HG03064 (cell line): ENCODE measurements around the gene RNF223.
"Not testable (repeated sequence)": the region's sequence is repeated elsewhere in the genome, so short reads cannot be mapped to it uniquely, and the experiment has no call there.

Source experiments
- ATAC-seq: cut with Tn5 transposase; IDR thresholded peaks from one replicate; pipeline ENCODE4 v1.9.1; 2021; ENCODE audit warnings: low read depth; ENCODE audit not compliant: unreplicated experiment

RNF223 gene

DNA sequence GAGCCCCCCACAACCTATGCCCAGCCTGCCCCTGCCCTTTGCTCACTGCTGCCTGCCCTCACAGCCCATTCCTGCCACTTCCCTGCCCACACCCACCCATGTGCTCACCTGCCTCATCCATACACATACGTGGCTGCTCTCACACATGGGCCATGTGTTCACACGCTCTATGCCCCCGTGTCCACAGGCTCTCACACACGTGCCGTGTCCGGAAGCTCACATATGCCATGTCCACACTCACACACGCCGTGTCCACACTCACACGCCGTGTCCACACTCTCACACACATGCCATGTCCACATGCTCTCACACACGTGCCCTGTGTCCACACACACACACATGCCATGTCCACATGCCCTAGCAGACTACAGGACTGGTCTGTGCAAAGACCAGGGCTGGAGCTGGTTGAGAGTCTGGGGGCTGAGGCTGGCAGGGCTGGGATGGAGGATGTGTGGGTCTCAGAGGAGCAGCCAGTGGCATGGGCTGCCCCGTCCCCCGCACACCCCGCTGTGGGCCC, 583 bp upstream of the RNF223 start:
- ATAC-seq: no peak

DNA sequence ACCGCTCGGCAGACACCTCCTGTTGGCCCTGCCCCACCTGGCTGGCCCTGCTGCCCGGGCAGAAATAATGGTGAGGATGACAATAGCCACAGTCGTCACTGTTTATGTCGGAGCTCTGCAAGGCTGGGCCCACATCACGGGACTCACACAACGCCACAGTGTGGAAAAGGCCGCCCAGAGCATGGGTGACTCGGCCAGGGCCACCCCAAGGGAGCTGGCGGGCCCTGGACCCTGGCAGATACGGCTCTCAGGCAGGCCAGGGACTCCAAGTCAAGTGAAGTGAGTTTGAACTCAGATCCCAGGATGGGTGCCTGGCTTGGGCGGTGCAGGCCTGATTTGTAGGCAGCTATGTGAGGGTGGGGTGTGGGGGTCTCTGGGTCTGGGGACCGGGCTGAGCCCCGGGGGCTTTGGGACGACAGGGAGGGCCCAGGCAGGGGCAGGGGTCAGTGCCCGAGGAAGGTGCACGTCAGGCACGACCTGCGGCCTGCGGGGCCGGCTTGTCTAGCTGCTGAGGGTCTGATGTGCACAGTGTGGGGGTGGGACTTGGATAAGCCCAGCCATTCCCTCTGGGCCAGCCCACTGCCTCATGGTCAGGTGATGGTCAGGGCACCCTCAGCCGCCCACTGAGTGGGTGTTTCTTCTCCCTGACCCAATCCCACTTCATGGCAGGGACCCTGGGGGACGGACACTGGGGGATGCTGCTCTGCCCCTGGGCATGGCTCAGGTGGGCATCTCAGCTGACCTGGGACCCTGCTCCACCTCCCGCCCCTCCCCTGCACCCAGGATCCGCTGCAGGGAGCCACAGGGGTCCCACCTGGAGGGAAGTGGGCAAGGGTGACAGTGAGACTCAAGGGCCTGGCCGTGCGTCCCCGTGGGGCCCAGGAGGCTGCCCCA, 1.0 kb downstream of the RNF223 start:
- no peak for ATAC-seq

DNA sequence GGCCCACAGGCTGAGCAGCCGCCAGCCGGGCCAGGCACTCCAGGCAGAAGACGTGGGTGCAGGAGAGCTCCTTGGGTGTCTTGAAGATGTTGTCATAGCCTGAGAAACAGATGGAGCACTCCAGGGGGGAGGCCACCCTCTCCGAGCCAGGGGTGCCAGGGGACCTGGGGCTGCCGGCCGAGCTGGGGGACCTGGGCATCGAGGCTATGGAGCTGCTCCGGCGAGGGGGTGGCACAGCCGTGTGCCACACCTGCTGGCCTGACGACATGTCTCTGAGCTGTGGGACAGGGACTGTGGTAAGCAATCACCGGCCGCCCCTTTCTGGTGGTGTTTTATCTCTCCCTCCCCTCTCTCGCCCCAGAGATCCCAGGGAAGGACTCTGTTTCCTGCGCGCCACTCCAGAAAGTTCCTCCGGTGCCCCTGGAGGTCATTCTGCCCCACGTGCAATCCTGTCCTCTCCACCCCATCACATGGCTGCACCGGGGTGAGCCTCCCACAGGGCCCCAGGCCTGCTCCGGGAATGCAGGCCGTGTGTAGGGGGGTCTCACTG, 1.7 kb downstream of the RNF223 start:
- no peak for ATAC-seq

DNA sequence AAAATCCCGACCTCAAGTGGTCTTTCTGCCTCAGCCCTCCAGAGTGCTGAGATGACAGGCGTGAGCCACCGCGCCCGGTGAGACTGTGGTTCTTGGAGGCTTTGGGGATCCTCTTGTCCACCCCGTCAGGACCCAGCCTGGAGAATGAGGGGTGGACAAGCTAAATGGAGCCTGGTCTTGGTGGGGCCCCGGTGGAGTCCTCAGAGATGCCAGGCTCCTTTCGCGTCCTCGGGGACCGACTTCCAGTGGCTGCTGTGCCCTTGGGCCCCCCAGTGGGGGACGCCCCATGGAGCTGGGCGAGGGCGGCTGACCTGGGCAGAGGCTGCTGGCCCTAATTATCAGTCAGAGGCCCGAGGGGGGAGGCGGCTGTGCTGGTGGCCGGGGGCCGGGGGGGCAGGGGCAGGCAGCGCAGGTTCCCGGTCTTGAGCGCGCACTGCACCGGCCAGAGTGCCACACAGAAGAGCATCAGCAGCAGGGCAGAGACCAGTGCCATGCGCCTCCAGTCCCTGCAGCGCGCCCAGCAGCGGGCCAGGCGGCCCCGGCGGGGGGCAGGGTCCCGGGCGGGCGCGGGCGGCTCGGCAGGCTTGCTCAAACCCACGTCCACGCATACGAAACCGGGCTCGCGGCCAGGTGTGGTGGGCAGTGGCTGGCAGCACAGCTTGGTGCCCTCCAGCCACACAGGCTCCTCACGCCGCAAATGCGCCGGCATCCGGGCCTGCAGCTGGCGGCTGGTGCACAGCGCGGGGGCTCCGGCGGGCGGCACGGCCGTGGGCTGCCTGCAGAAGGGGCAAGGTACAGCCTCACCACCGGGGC, 2.4 kb downstream of the RNF223 start:
- ATAC-seq: no peak

- ATAC-seq: no peak
Measured at GRCh38 chr1:1069711-1070676, 4.1 kb downstream of the RNF223 start.

GRCh38 chr1:1069056-1069710, 4.9 kb downstream of the RNF223 start:
- peak; percentile 42 for ATAC-seq

- no peak for ATAC-seq
Measured at GRCh38 chr1:1068517-1069055, 5.5 kb downstream of the RNF223 start.

- no peak for ATAC-seq
Measured at GRCh38 chr1:1067860-1068516, 6.1 kb downstream of the RNF223 start.

DNA sequence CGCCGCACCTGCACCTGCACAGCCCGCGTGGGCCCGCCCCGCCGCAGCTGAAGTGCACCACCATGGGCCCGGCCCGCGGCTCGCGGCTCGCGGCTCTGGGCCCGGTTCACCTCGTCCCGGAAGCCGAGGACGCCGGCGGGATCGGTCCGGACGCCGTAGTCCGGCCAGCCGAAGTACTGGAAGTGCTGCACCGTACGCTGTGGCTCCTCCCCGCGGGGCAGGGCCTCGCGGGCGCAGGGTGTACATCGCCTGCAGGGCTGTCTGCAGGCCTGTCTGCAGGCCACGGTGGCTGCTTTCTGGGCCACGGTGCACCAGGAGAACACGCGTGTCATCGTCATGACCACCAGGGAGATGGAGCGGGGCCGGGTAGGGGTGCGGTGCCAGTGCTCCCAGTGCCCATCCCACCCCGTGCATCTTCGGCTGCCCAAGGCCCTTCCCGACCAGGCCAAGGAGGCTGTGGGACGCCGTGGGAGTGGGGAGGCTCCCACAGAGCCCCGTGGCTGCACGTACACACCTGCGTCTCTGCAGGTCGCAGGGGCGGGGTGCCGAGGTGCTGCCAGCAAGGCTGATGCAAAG, 6.7 kb downstream of the RNF223 start:
- ATAC-seq: no peak

GRCh38 chr1:1066403-1067283, 7.5 kb downstream of the RNF223 start:
- ATAC-seq: no peak

DNA sequence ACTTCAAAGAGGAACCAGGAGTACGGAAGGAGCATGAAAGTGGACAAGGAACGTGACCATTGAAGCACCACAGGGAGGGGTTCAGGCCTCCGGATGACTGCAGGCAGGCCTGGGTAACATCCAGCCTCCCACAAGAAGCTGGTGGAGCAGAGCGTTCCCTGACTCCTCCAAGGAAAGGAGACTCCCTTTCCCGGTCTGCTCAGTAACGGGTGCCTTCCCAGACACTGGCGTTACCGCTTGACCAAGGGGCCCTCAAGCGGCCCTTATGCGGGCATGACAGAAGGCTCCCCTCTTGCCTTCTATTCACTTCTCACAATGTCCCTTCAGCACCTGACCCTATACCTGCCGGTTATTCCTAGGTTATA, 8.2 kb downstream of the RNF223 start:
- ATAC-seq: not testable (repeated sequence)

DNA sequence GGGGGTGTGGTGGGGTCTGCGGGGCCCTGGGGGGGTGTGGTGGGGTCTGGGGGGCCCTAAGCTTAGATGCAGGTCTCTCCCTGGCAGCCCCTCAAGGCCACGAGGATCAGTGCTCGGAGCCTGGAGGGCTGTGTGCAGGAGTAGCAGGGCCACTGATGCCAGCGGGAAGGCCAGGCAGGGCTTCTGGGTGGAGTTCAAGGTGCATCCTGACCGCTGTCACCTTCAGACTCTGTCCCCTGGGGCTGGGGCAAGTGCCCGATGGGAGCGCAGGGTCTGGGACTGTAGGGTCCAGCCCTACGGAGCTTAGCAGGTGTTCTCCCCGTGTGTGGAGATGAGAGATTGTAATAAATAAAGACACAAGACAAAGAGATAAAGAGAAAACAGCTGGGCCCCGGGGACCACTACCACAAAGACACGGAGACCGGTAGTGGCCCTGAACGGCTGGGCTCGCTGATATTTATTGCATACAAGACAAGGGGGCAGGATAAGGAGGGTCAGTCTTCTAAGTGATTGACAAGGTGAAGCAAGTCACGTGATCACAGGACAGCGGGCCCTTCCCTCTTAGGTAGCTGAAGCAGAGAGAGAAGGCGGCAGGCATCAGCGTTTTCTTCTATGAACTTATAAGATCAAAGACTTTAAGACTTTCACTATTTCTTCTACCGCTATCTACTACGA, 8.7 kb downstream of the RNF223 start:
- ATAC-seq: no peak

- peak; percentile 44 for ATAC-seq
Measured at GRCh38 chr1:1063945-1064831, 9.9 kb downstream of the RNF223 start.

DNA sequence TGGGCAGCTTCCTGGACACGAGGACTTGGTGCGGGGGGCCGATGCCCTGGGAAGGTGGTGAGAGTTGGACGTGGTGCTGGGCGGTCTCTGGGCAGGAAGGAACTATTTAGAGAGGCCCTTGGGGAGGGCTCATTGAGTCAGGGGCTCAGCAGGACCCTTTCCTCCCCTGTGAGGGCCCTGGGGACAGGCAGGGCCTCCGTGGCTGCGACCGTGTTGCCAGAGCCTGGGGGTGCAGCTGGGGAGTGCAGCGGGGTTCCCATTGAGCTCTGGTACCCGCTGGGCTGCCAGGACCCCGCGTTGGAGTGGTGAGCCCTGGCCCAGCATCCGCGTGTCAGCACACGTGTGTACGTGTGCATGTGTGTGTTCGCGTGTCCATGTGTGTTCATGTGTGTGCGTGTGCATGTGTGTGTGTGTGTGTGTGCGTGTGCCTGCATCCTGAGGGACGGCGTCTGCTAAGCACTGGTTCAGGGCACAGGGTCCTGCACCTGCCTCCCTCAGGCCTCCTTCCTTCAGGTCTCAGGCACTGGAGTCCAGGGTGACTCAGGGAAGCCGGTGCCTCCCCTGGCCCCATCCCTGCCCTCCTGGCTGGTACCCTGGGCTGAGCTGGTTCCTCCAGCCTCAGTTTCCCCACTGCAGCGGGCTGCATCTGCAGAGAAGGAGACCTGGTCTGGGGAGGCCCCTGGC, 10.7 kb downstream of the RNF223 start:
- ATAC-seq: no peak
